ENCODE data around the gene VWA8.

Gene VWA8

GRCh38 chr13:41955605-41956004 lies 5.3 kb downstream of the VWA8 start:
- TF ChIP-seq SIN3A (IDR thresholded peaks at IDR 0.05; ENCODE audit: borderline replicate concordance, insufficient read depth, low read length), result no peak
- TF ChIP-seq POLR2AphosphoS5 (IDR thresholded peaks at IDR 0.05; ENCODE audit: low read depth, low read length), result no peak
- TF ChIP-seq REST (IDR thresholded peaks at IDR 0.05; ENCODE audit: insufficient read depth in 1 of 2, low read depth in 2 of 2, low read length in 2 of 2), result no peak
- no peak for TF ChIP-seq FOXP2 (optimal IDR thresholded peaks at IDR 0.05; ENCODE audit: borderline replicate concordance, extremely low read depth, extremely low read length, insufficient read depth)
- no peak for TF ChIP-seq TAF1 (IDR thresholded peaks at IDR 0.05; ENCODE audit: borderline replicate concordance, insufficient read depth, low read length)

DNA sequence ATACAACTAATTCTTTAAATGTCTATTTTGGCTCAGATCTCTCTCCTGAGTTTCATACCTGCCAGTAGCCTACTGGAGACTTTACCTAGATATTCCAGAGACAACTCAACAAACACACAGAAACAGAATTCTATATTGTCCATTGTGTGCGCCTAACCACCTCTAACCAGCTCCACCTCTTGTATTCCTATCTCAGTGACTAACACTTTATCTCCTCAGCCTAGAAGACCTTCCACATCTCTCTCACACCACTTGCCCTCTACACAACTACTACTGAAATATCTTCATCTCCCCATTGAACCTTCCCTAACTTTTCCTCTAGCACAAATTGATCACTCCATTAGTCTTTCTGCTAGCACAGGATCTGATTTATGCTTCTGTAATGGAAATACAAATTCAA lies 6.7 kb downstream of the VWA8 start:
- no peak for TF ChIP-seq FOXP2 (optimal IDR thresholded peaks at IDR 0.05; ENCODE audit: borderline replicate concordance, extremely low read depth, extremely low read length, insufficient read depth)
- TF ChIP-seq POLR2AphosphoS5 (IDR thresholded peaks at IDR 0.05; ENCODE audit: low read depth, low read length), result no peak
- TF ChIP-seq SIN3A (IDR thresholded peaks at IDR 0.05; ENCODE audit: borderline replicate concordance, insufficient read depth, low read length), result no peak

DNA sequence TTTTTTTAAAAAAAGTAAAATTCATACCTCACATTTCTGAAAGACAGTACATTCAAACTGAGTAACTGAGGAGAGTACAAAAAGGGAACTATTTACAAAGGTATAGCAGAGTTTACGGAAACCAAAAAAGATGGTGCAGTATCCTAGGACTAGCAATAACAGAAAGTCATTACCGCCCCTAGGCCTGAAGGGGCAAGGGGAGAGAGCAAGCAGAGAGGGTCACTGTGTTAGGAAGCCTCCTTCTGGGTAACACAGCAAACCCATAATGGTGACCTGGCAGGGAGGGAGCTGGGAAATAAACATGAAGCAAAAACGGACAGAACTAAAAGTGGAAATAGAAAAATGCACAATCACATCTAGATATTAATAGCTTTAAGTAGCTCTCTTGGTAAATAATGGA lies 8.2 kb downstream of the VWA8 start:
- TF ChIP-seq TAF1 (IDR thresholded peaks at IDR 0.05; ENCODE audit: borderline replicate concordance, insufficient read depth, low read length) (no peak), SIN3A (IDR thresholded peaks at IDR 0.05; ENCODE audit: borderline replicate concordance, insufficient read depth, low read length) (no peak), POLR2AphosphoS5 (IDR thresholded peaks at IDR 0.05; ENCODE audit: low read depth, low read length) (no peak), REST (IDR thresholded peaks at IDR 0.05; ENCODE audit: insufficient read depth in 1 of 2, low read depth in 2 of 2, low read length in 2 of 2) (no peak), FOXP2 (optimal IDR thresholded peaks at IDR 0.05; ENCODE audit: borderline replicate concordance, extremely low read depth, extremely low read length, insufficient read depth) (no peak)

DNA sequence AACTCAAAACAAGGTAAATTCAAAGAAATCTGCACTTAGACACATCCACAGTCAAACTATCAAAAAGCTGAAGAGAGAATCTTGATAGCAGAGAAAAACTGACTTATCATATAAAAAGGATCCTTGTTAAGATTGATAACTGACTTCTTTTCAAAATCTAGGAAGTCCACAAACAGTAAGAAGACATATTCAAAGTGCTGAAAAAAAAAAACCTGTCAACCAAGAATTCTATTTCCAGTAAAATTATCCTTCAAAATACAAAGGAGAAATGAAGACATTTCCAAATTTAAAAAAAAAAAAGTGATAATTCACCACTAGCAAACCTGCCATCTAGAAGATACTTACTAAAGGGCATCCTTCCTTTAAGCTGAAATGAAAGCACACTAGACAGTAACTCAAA lies 15.0 kb downstream of the VWA8 start:
- TF ChIP-seq SIN3A (IDR thresholded peaks at IDR 0.05; ENCODE audit: borderline replicate concordance, insufficient read depth, low read length) (no peak), POLR2AphosphoS5 (IDR thresholded peaks at IDR 0.05; ENCODE audit: low read depth, low read length) (no peak), FOXP2 (optimal IDR thresholded peaks at IDR 0.05; ENCODE audit: borderline replicate concordance, extremely low read depth, extremely low read length, insufficient read depth) (no peak), REST (IDR thresholded peaks at IDR 0.05; ENCODE audit: insufficient read depth in 1 of 2, low read depth in 2 of 2, low read length in 2 of 2) (no peak), TAF1 (IDR thresholded peaks at IDR 0.05; ENCODE audit: borderline replicate concordance, insufficient read depth, low read length) (no peak)

GRCh38 chr13:41944635-41945397 lies 16.1 kb downstream of the VWA8 start:
- TF ChIP-seq REST (IDR thresholded peaks at IDR 0.05; ENCODE audit: insufficient read depth in 1 of 2, low read depth in 2 of 2, low read length in 2 of 2), result no peak
- no peak for TF ChIP-seq POLR2AphosphoS5 (IDR thresholded peaks at IDR 0.05; ENCODE audit: low read depth, low read length)
- TF ChIP-seq FOXP2 (optimal IDR thresholded peaks at IDR 0.05; ENCODE audit: borderline replicate concordance, extremely low read depth, extremely low read length, insufficient read depth), result no peak
- TF ChIP-seq SIN3A (IDR thresholded peaks at IDR 0.05; ENCODE audit: borderline replicate concordance, insufficient read depth, low read length), result no peak
- TF ChIP-seq TAF1 (IDR thresholded peaks at IDR 0.05; ENCODE audit: borderline replicate concordance, insufficient read depth, low read length), result no peak
